ENCODE results near the gene SLC44A2. TPM values are rescaled to one million over a fixed set of nuclear protein-coding genes. Genes with fewer than 3 reads are reported as not detected.

SLC44A2 gene
- total RNA-seq, 3 donors from 2014 or later (not counting 1 experiment from before 2014, with no cell fraction given), result 231 to 306 (median 279) TPM

- Mint-ChIP-seq H3K36me3 (peaks cover 7% of the 10 kb centered on the region), H3K4me1 (peaks cover 0 to 3% of the 10 kb centered on the region in 2 donors)
- H3K27ac ChIP-seq (ENCODE audit: low read length), result no peak overlapping the region
Observed at GRCh38 chr19:10687518-10688288, 62.4 kb downstream of the SLC44A2 start.

GRCh38 chr19:10688545-10689280 is 63.4 kb downstream of the SLC44A2 start:
- Mint-ChIP-seq H3K27ac (peak overlapping the region in 1 of 2 donors; percentile 72), H3K36me3 (peaks cover 7% of the 10 kb centered on the region), H3K9me3 (no peaks in the 10 kb centered on the region), H3K4me3 (no peak overlapping the region), H3K4me1 (peaks cover 0 to 4% of the 10 kb centered on the region in 2 donors), H3K27me3 (ENCODE audit: low read depth in 2 of 2) (no peaks in the 10 kb centered on the region)
- no peak overlapping the region for H3K4me3 ChIP-seq (ENCODE audit: low read length)
- no peak for TF ChIP-seq CTCF (IDR thresholded peaks at IDR 0.05)
- no peak for DNase-seq
- H3K36me3 ChIP-seq (ENCODE audit: control insufficient read depth, insufficient read depth, low read length), result peaks cover 76% of the 10 kb centered on the region
- intact Hi-C loops (cut with micrococcal nuclease), result no loop called here
- no peaks in the 10 kb centered on the region for H3K27me3 ChIP-seq (ENCODE audit: control insufficient read depth, insufficient read depth, low read length)
- 97% methylated on average over 27 of the region's 27 CpGs for WGBS (ENCODE audit: insufficient coverage)
- H3K27ac ChIP-seq (ENCODE audit: low read length), result no peak overlapping the region
- H3K9me3 ChIP-seq (ENCODE audit: control insufficient read depth, insufficient read depth, low read length), result no peaks in the 10 kb centered on the region
- no peak for ATAC-seq
- no peaks in the 10 kb centered on the region for H3K4me1 ChIP-seq (ENCODE audit: control insufficient read depth, insufficient read depth, low read length)

More at GRCh38 chr19:10687518-10688288, 62.4 kb downstream of the SLC44A2 start:
- no peak for TF ChIP-seq CTCF (IDR thresholded peaks at IDR 0.05)
- DNase-seq, result no peak
- Mint-ChIP-seq H3K9me3 (no peaks in the 10 kb centered on the region), H3K4me3 (no peak overlapping the region), H3K27ac (peak overlapping the region in 1 of 2 donors; percentile 36), H3K27me3 (ENCODE audit: low read depth in 2 of 2) (no peaks in the 10 kb centered on the region)
- no peak overlapping the region for H3K4me3 ChIP-seq (ENCODE audit: low read length)
- H3K27me3 ChIP-seq (ENCODE audit: control insufficient read depth, insufficient read depth, low read length), result no peaks in the 10 kb centered on the region
- H3K9me3 ChIP-seq (ENCODE audit: control insufficient read depth, insufficient read depth, low read length), result no peaks in the 10 kb centered on the region
- intact Hi-C loops (cut with micrococcal nuclease), result no loop called here
- no peak for ATAC-seq
- peaks cover 86% of the 10 kb centered on the region for H3K36me3 ChIP-seq (ENCODE audit: control insufficient read depth, insufficient read depth, low read length)
- 97% methylated on average over 25 of the region's 25 CpGs for WGBS (ENCODE audit: insufficient coverage)
- H3K4me1 ChIP-seq (ENCODE audit: control insufficient read depth, insufficient read depth, low read length), result no peaks in the 10 kb centered on the region

GRCh38 chr19:10690341-10690781 is 65.0 kb downstream of the SLC44A2 start:
- 88% methylated on average over 7 of the region's 7 CpGs for WGBS (ENCODE audit: insufficient coverage)
- no peak overlapping the region for H3K4me3 ChIP-seq (ENCODE audit: low read length)
- intact Hi-C loops (cut with micrococcal nuclease), result no loop called here
- no peaks in the 10 kb centered on the region for H3K27me3 ChIP-seq (ENCODE audit: control insufficient read depth, insufficient read depth, low read length)
- Mint-ChIP-seq H3K27ac (peak overlapping the region; percentile 33 to 72), H3K27me3 (ENCODE audit: low read depth in 2 of 2) (peaks cover 0 to under 1% of the 10 kb centered on the region in 2 donors), H3K4me3 (no peak overlapping the region), H3K9me3 (no peaks in the 10 kb centered on the region), H3K4me1 (peaks cover 4 to 7% of the 10 kb centered on the region in 2 donors), H3K36me3 (peaks cover 7% of the 10 kb centered on the region)
- H3K4me1 ChIP-seq (ENCODE audit: control insufficient read depth, insufficient read depth, low read length), result peaks cover 5% of the 10 kb centered on the region
- ATAC-seq (no peak), DNase-seq (no peak)
- no peaks in the 10 kb centered on the region for H3K9me3 ChIP-seq (ENCODE audit: control insufficient read depth, insufficient read depth, low read length)
- no peak for TF ChIP-seq CTCF (IDR thresholded peaks at IDR 0.05)
- H3K27ac ChIP-seq (ENCODE audit: low read length), result no peak overlapping the region
- peaks cover 61% of the 10 kb centered on the region for H3K36me3 ChIP-seq (ENCODE audit: control insufficient read depth, insufficient read depth, low read length)

Data from natural killer cell (primary cell).